B cell (primary cell): ENCODE measurements around the gene TMEFF1. TPM values are rescaled to one million over a fixed set of nuclear protein-coding genes. Genes with fewer than 3 reads are reported as not detected.

ENCODE experiments used
- ATAC-seq: fragments of 200-7000 bp; cut with Tn5 transposase; one replicate; pipeline ENCODE4 v1.10.0; 2021; ENCODE audit warnings: low read depth, mild to moderate bottlenecking, moderate number of reproducible peaks, moderate library complexity
- CTCF ChIA-PET: fragments of 350-600 bp; sonication (Branson Sonifier 250); formaldehyde crosslinking; loops from one replicate; lab custom pipeline; 2021; ENCODE audit warnings: antibody characterized with exemption, inconsistent platforms; lab: Charles Lee
- POLR2A ChIA-PET: fragments of 350-600 bp; sonication (Branson Sonifier 250); formaldehyde crosslinking; loops from one replicate; lab custom pipeline; 2021; ENCODE audit warnings: antibody characterized with exemption; lab: Charles Lee
- DNase-seq: peaks from one replicate; pipeline ENCODE4 v3.0.0; 2013
- H2AFZ ChIP-seq: 2 replicates; pipeline ENCODE4 v1.6.1; 2012; ENCODE audit warnings: mild to moderate bottlenecking, low read depth, low read length; ENCODE audit not compliant: insufficient read depth, poor library complexity, severe bottlenecking
- H3K27ac ChIP-seq, 2 donors: 1 replicate in 1 of 2; 2 replicates in 1 of 2; pipeline ENCODE4 v1.5.1; 2012 to 2013; ENCODE audit warnings: low read length in 2 of 2, mild to moderate bottlenecking in 2 of 2, moderate library complexity in 1 of 2
- H3K27me3 ChIP-seq, 4 experiments: fragments of 200-600 bp in 1 of 4; sonication (generic) in 1 of 4; replicated peaks in 1 of 4; 1 replicate in 2 of 4; 2 replicates in 2 of 4; pipeline versions ENCODE4 v1.6.1 to v1.7.0; 2013 to 2016; ENCODE audit warnings: low read length in 3 of 4, mild to moderate bottlenecking in 2 of 4, mixed read lengths in 1 of 4, moderate library complexity in 1 of 4; ENCODE audit not compliant: insufficient read depth in 4 of 4, control insufficient read depth in 3 of 4; ENCODE audit errors: control extremely low read depth in 1 of 4
- H3K36me3 ChIP-seq, 2 experiments: replicated peaks in 1 of 2; 1 replicate in 1 of 2; 2 replicates in 1 of 2; pipeline versions ENCODE4 v1.6.1 to v1.7.1; 2013; ENCODE audit warnings: low read length in 1 of 2; ENCODE audit not compliant: insufficient read depth in 2 of 2, control insufficient read depth in 1 of 2; ENCODE audit errors: control extremely low read depth in 1 of 2, extremely low read depth in 1 of 2
- H3K4me1 ChIP-seq, 2 donors: fragments of 200-600 bp in 1 of 2; sonication (generic) in 1 of 2; 1 replicate in 1 of 2; 2 replicates in 1 of 2; pipeline versions ENCODE4 v1.5.1 to v1.6.1; 2013 to 2017; ENCODE audit warnings: low read length in 2 of 2; ENCODE audit not compliant: control insufficient read depth in 2 of 2, insufficient read depth in 2 of 2
- H3K4me2 ChIP-seq: replicated peaks from 2 replicates; pipeline ENCODE3; 2012; ENCODE audit warnings: mild to moderate bottlenecking, low read depth, low read length; ENCODE audit not compliant: poor library complexity, severe bottlenecking
- H3K4me3 ChIP-seq, 5 experiments: fragments of 200-600 bp in 1 of 5; sonication (generic) in 1 of 5; 1 replicate in 3 of 5; 2 replicates in 2 of 5; pipeline versions ENCODE4 v1.5.1 to v1.7.0; 2011 to 2016; ENCODE audit warnings: low read length in 4 of 5, mild to moderate bottlenecking in 4 of 5, low read depth in 2 of 5, control low read depth in 1 of 5, moderate library complexity in 1 of 5; ENCODE audit not compliant: insufficient read depth in 1 of 5; ENCODE audit errors: control extremely low read depth in 1 of 5, extremely low read depth in 1 of 5
- H3K79me2 ChIP-seq: fragments of 200-600 bp; sonication (generic); one replicate; pipeline ENCODE4 v1.6.0; 2016; ENCODE audit warnings: low read length; ENCODE audit not compliant: control insufficient read depth, insufficient read depth
- H3K9ac ChIP-seq: fragments of 200-600 bp; sonication (generic); 2 replicates; pipeline ENCODE4 v1.6.1; 2017; ENCODE audit warnings: mild to moderate bottlenecking, low read length, moderate library complexity
- H3K9me3 ChIP-seq, 3 donors: one replicate each; pipeline versions ENCODE4 v1.6.1 to v1.7.1; 2013; ENCODE audit warnings: low read length in 2 of 3; ENCODE audit not compliant: control insufficient read depth in 2 of 3, insufficient read depth in 1 of 3; ENCODE audit errors: control extremely low read depth in 1 of 3
- H4K20me1 ChIP-seq: 2 replicates; pipeline ENCODE4 v1.6.0; 2012; ENCODE audit warnings: mild to moderate bottlenecking, low read length; ENCODE audit not compliant: insufficient read depth, control insufficient read depth, poor library complexity, severe bottlenecking
- H3K27ac Mint-ChIP-seq: one replicate; pipeline ENCODE4 v1.8.0; 2021; ENCODE audit warnings: mixed read lengths
- H3K27me3 Mint-ChIP-seq: one replicate; pipeline ENCODE4 v1.8.0; 2021; ENCODE audit warnings: mixed read lengths
- H3K4me1 Mint-ChIP-seq: one replicate; pipeline ENCODE4 v1.8.0; 2021; ENCODE audit warnings: mixed read lengths
- H3K4me3 Mint-ChIP-seq: one replicate; pipeline ENCODE4 v1.8.0; 2021; ENCODE audit warnings: mixed read lengths
- H3K9me3 Mint-ChIP-seq: one replicate; pipeline ENCODE4 v1.8.0; 2022; ENCODE audit warnings: mixed read lengths; ENCODE audit not compliant: insufficient read depth
- CTCF ChIP-seq: fragments of 200-600 bp; IDR thresholded peaks from one replicate; pipeline ENCODE4 v1.8.0; 2022; ENCODE audit warnings: antibody characterized with exemption, mild to moderate bottlenecking
- EZH2 ChIP-seq: IDR thresholded peaks from 2 replicates; pipeline ENCODE4 v1.6.1; 2012; ENCODE audit warnings: borderline replicate concordance, low read depth, mild to moderate bottlenecking, moderate library complexity, low read length; ENCODE audit not compliant: insufficient read depth, poor library complexity, severe bottlenecking
- WGBS: methylation state at CpG from one replicate; pipeline ENCODE4 v1.1.5; 2013; ENCODE audit warnings: missing lambda C conversion rate; ENCODE audit not compliant: insufficient coverage; 5-methylcytosine and 5-hydroxymethylcytosine counted together
- intact Hi-C: fragments of 100-400 bp; cut with micrococcal nuclease; formaldehyde crosslinking; loops from one replicate; pipeline ENCODE4 v1.10.0; 2022
- polyA plus RNA-seq: library from polyadenylated mRNA; depleted of rRNA; stranded (reverse); fragments of >200 nt; gene quantifications from 2 replicates; pipeline ENCODE4 v1.2.3, GENCODE V29; 2012
- total RNA-seq, 2 donors: library from RNA; stranded (reverse); fragments of 120-200 nt in 1 of 2; gene quantifications; 1 replicate in 1 of 2; 2 replicates in 1 of 2; pipeline versions ENCODE4 v1.2.3 to v1.2.4, GENCODE V29; 2013 to 2022

TMEFF1 gene
- total and polyA plus RNA-seq, 2 donors (not counting 1 experiment from before 2014, with no cell fraction given) = not detected

- H3K27me3 ChIP-seq = no peaks in the 10 kb centered on the region
- no peak overlapping the region for H2AFZ ChIP-seq
- no peak overlapping the region for H3K27ac ChIP-seq
- no peaks in the 10 kb centered on the region for H3K36me3 ChIP-seq
- H3K79me2 ChIP-seq = no peaks in the 10 kb centered on the region
- H3K9me3 Mint-ChIP-seq = no peaks in the 10 kb centered on the region
- no peak for ATAC-seq
- intact Hi-C loops = loop anchor here (10.0 kb wide), 1 partner anchor 236 kb away; the partner anchor contains the start of gene TEX10
- ChIA-PET CTCF (no interaction called here), POLR2A (no interaction called here)
- no peak overlapping the region for H3K4me3 Mint-ChIP-seq
- H3K9me3 ChIP-seq = no peaks in the 10 kb centered on the region
- no peaks in the 10 kb centered on the region for H3K4me1 ChIP-seq
- H3K4me2 ChIP-seq = no peak overlapping the region
- no peaks in the 10 kb centered on the region for H3K27me3 Mint-ChIP-seq
- no peak for DNase-seq
- WGBS = 88% methylated on average over 2 of the region's 2 CpGs
- no peak overlapping the region for H3K27ac Mint-ChIP-seq
- no peak overlapping the region for H3K9ac ChIP-seq
- H3K4me3 ChIP-seq = no peak overlapping the region
- H3K4me1 Mint-ChIP-seq = peaks cover under 1% of the 10 kb centered on the region
- H4K20me1 ChIP-seq = no peaks in the 10 kb centered on the region
- TF ChIP-seq CTCF (no peak), EZH2 (no peak)
These were observed 117.5 kb downstream of the TMEFF1 start for GRCh38 chr9:100590481-100590880.

GRCh38 chr9:100591139-100591538 is 118.2 kb downstream of the TMEFF1 start:
- ChIA-PET POLR2A (no interaction called here), CTCF (interaction anchor here (0.7 to 0.9 kb wide), 2 partner anchors 11 to 84 kb away, joined by 3 to 4 read pairs; no protein-coding TSS in a partner anchor)
- no peak for TF ChIP-seq CTCF
- no peak for TF ChIP-seq EZH2
- Histone ChIP-seq H2AFZ (no peak overlapping the region), H3K4me2 (no peak overlapping the region), H3K9ac (no peak overlapping the region), H3K79me2 (no peaks in the 10 kb centered on the region), H3K9me3 (no peaks in the 10 kb centered on the region), H4K20me1 (no peaks in the 10 kb centered on the region), H3K36me3 (no peaks in the 10 kb centered on the region), H3K27me3 (no peaks in the 10 kb centered on the region), H3K4me1 (no peaks in the 10 kb centered on the region), H3K27ac (no peak overlapping the region), H3K4me3 (no peak overlapping the region)
- H3K4me3 Mint-ChIP-seq = no peak overlapping the region
- 98% methylated on average over 6 of the region's 6 CpGs for whole genome bisulfite sequencing
- no peak overlapping the region for H3K27ac Mint-ChIP-seq
- no peaks in the 10 kb centered on the region for H3K9me3 Mint-ChIP-seq
- peaks cover 3% of the 10 kb centered on the region for H3K4me1 Mint-ChIP-seq
- intact Hi-C loops = loop anchor here (10.0 kb wide), 1 partner anchor 236 kb away; the partner anchor contains the start of gene TEX10
- DNase-seq (no peak), ATAC-seq (no peak)
- H3K27me3 Mint-ChIP-seq = no peaks in the 10 kb centered on the region
